GM18508 (cell line): ENCODE results near the gene SQSTM1.

ENCODE experiments used
- ATAC-seq: cut with Tn5 transposase; IDR thresholded peaks from one replicate; pipeline ENCODE4 v1.9.1; 2021; ENCODE audit warnings: moderate number of reproducible peaks; ENCODE audit not compliant: insufficient read depth, unreplicated experiment

Gene SQSTM1

DNA sequence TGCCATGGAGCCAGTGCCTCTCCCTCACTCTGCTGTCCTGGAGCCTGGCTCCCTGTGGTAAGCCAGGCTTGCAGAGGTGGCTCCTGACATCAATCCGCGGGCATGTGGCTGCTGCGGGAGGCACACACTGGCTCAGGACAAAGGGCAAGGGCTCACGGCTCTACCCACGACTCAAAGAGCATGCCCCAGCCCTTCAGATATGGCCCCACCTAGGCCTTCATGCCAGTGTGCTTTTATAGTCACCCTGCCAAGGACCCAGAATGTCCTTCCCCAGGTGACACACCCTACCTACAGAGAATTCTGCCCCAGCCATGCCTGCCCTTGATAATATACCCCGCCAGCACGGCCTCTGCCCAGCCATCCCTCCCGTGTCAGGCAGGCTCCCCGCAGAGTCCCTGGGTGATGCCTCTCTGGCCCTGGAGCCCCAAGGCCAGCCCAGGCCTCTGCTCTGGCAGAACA, 15.6 kb upstream of the SQSTM1 start:
- ATAC-seq = no peak

DNA sequence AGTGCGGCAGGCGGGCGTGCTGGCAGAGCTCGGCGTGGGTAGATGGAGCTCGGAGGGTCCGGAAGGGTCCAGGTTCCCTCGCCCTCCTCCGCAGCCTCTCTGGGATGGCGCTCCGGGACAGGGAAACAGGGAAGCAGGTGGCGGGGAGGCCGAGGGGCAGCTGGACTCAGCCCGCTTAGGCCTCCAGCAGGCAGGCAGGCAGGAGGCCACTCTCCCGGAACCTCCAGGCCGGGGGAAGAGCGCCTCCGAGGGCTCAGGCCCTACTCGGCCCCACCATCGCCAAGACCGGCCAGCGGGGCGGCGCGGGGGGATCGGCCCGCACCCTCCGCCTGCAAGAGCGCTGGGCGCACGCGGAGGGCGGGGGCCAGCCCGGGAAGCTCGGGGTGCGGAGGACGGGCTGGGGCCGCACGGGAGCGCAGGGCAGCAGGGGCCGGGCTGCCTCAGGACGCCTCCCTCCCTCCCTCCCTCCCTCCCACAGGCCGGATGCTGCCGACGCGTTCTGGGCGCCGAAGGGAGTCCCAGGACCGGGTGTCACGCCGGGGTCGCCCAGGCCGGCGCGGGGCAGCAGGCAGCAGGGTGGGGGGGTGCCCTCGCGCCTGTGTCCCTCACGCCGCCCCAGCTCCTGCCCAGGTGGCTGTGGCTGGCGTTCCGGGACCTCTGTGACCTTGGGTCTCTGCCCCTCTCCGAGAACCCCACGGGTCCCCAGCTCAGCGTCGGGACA, 15.0 kb upstream of the SQSTM1 start:
- no peak for ATAC-seq

DNA sequence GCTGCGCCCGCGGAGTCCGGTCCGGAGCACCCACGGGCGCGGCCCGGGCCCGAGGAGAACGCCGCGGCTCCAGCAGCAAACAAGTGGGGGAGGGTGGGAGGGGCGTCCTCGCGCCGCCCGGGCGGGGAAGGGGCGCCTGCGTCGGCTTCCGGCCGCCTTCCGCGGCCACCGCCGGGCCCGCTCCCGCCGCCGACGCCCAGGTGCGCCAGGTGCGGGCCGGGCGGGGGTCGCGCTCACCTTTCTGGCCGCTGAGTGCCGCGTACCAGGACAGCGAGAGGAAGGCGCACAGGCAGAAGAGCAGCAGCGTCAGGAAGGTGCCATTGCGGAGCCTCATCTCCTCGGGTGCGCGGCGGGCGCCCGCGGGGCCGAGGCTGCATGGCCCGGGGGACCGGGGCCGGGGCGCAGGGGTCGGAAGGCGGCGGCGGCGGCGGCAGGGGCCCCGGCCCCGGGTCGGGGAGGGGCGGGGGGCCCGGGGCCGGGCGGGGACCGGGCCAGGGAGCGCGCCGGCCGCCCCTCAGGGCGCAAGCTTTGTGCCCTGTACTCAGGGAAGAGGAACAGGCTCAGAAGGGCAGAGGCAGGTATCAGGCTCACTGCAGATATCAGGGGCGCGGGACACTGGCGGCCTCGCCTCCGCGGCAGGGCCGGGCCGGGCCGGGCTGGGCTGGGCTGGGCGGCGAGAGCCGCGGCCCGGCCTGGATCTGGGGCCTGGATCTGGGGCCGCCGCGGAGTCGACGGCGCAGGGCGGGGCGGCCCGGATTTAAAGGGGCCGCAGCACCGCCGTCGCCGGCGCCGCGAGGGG, 14.3 kb upstream of the SQSTM1 start, which contains the start of gene MGAT4B:
TSS of gene MGAT4B (minus strand) at position 617 of the 799 bp plus-strand sequence. CDS start at position 334, 283 bp downstream.
- no peak for ATAC-seq

DNA sequence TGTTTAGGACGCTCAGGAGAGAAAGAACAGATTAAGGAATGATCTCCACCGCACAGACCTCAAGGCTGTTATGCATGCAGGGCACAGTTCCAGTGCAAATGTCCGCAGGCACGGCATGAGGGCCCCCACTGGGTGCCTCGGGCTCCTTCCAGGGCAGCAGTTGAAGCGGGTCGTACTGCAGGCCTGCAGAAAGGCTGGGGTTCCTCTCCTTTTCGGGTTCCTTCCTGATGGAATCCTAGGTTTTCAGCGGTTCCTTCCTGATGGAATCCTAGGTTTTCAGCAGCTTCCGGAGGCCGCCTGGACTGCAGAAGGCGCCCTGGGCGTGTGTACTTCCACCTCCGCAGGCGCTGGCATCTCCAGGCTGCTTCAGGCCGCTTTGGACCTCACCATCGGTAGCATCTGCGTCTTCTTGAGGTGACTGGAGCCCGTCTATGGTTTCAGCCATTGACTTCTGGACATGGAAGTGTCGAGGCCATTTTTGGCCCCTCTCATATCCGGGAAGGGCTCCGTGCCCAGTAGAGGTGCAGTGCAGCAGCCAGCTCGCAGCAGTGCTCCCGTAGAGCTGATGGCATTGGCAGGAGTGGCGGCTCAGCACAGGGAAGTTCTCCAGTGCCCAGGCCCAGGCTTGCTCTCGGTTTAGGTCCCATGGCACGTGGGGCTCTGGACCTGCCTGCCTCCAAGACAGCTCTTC, 8.4 kb upstream of the SQSTM1 start:
- ATAC-seq = no peak

DNA sequence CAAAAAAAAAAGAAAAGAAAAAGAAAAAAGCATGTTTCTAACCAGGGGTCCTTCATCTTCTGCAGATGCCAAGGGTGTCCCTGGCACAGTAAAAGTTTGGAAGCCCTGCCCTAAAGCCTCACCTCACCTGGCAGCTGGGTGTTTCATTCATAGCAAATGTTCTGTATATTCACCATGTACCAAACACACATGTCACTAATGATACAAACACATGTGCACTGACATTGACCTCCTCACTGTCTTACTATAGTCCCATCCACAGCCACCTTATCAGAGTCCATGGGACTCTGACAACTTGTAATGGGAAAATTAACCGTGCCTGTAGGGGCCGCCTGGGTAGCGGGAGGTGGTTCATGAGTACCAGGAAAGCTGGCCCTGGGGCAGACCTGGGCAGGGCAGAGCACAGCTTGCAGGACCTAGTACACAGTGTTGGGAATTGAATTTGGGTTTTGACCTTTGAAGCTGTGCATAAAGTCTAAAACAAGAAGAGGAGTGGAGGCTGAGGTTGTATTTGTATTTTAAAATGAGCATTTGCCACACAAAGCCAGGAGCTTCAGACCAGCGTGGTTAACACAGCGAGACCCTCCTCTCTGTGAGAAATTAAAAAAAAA, 7.6 kb upstream of the SQSTM1 start:
- ATAC-seq = no peak

DNA sequence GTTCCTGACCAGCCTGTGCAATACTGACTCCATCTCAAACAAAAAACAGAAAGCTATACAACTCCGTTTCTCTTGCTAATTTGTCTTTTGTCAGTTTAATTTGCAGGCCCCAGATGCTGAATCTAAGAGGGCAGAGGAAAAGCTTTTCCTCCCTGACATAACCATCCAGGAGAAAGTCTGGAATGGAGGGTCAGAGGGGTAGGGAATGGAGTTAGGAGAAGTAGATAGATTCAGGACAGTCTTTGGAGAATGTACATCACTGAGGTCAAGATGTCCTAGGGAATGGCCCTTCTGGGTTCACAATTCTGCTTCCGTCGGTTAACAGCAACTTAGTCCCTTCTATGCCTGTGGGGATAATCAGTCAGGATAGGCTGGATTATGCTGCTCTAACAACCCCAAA, 6.6 kb upstream of the SQSTM1 start:
- ATAC-seq = no peak

DNA sequence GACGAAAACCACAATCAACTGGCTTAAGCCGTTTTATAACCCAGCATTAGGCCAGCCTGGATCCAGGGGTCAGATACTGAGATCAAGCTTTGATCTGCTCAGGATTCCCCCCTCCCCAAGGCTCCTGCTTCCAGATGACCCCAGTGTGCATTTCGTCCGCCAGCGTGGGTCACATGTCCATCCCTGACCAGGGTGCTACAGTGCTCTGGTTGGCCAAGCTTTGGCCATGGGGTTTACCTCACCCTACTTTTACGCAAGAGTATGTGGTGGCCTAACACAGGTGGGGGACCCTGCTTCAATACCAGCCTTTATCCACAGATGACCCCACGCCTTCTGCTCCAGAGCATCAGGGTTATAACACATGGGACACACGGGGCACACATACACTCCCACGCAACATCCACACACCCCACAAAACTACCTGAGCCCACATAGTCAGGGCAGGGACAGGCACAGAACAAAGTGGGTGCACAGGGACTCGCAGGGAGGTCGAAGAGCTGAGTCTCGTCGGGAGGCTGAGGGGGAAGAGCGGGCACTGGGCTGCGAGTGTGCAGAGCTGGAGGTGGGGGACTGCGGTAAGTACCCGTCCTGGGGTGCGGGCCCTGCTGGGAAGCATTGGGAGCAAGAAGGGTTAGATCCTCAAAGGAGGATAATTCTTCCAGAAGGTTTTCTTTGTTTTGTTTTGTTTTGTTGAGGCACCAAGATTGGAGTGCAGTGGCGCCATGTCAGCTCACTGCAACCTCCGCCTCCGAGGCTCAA, 5.0 kb upstream of the SQSTM1 start:
- ATAC-seq = no peak

DNA sequence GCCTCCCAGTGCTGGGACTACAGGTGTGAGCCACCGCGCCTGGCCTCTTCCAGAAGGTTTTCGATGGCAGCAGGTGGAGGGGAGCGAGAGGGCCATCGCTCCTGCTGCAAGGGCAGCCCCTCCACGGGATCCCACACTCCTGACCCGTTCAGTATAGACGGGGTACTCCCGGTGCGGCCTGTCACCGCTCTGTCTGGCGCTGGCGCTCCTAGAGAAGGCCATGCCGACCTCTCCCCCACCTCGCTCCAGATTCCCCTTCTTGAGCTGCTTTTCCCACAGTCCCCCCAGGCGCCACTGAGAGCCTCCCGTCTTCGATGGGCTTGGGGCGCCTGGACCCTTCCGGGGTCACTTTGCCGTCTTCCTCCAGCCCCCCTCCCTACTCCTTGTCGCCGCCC, 4.3 kb upstream of the SQSTM1 start:
- no peak for ATAC-seq

DNA sequence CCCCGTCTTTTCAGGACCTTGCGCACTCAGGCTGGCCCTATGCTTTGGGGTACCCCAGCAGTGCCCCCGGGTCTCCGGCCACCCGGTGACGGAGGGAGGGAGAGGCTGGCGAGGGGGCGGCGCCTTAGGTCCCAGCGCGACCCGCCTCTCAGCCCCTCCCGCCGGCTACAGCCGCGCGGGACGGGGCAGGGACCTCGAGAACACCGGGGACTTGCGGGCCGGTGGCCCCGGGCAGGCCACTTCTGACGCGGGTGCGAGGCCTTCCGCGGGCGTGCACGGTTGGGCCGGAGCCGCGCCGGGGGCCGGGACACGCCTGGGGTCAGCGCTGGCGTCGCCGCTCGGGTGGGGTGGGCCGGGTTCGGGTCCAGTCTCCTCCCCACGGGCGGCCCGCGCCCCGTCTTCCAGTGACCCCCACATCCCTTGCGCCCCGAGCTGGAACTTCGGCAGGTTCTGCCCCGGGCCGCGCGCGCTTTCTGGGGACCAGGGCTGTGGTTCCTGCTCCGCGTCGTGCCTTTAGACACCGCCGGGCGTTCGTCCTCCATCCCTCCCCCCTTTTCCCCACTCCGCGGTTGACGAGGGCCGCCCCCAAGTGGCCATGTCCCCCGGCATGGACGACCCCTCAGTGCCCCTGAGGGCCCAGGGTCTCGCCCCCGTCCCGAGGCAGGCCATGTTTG, 3.8 kb upstream of the SQSTM1 start:
- no peak for ATAC-seq

DNA sequence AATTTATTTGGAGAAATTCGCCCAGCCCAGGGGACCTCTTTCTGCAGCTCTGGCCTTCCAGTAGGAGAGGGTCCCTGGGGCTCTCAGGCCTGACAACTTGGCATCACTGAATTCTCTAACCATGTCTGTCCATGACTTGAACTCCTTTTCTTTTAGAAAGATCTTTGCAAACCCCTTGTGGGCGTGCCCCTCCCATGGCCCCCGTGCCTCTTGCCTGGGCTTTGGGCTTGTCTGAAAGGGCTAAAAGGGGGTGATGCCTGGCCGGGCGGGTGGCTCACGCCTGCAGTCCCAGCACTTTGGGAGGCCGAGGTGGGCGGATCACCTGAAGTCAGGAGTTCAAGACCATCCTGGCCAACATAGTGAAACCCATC, 3.2 kb upstream of the SQSTM1 start:
- no peak for ATAC-seq

DNA sequence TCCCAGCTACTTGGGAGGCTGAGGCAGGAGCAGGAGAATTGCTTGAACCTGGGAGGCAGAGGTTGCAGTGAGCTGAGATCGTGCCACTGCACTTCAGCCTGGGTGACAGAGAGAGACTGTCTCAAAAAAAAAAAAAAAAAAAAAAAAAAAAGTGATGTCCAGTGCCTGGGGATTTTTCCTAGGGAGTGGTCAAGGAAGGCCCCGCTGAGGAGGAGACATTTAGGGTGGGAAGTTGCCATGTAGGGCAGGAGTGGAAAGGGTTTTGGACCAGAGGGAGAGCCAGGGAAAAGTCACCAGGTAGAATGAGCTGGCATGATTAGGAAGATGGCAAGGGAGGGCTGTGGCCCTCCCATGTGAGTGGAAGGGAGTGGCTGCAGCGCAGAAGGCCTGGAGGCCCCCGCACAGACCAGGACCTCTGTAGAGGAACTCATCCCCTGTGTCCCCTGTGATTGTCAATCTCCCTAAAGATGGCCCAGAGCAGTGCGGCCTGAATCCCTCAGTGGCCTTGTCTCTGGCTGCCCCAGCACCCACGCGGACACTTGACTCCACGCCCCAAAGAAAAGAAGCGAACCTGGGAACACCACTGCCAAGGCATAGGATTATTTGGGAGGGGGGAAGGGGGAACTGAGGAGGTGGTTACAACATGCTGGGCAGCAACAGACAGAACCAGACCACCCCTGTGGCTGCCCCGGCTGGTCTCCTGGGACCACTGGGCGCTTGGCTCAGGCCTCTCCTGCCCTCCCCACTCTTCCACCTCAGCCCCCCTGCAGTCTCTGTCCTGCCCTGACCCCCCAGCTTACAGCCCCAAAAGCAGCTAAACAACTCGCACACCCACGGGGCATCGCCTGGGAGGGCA, 2.6 kb upstream of the SQSTM1 start:
- no peak for ATAC-seq

DNA sequence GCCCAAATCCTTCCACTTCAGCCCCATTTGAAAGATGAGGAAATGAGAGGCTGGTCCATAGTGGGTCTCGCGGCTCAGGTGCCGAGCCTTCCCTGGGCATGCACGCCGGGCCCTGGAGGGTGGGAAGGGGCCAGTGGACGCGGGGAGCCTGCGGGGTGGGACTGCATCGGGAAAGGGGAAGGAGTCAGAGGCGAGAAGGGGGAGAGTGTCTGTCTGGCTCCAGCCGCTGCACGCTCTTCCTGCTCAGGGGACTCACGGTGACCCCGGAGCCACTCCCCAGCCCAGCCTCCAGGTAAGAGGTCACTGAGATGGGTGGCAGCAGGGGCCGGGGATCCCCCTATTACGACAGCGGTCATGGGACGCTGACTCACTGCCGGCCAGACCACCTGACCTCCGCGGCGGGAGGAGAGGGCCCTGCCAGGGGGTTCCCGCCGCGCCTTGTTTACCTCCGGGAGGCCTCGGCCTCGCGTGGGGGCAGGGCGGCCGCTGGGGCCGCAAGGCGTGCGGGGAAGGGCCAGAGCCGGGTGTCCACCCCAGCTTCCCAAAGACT, 1.9 kb upstream of the SQSTM1 start:
- peak; percentile 53 for ATAC-seq

DNA sequence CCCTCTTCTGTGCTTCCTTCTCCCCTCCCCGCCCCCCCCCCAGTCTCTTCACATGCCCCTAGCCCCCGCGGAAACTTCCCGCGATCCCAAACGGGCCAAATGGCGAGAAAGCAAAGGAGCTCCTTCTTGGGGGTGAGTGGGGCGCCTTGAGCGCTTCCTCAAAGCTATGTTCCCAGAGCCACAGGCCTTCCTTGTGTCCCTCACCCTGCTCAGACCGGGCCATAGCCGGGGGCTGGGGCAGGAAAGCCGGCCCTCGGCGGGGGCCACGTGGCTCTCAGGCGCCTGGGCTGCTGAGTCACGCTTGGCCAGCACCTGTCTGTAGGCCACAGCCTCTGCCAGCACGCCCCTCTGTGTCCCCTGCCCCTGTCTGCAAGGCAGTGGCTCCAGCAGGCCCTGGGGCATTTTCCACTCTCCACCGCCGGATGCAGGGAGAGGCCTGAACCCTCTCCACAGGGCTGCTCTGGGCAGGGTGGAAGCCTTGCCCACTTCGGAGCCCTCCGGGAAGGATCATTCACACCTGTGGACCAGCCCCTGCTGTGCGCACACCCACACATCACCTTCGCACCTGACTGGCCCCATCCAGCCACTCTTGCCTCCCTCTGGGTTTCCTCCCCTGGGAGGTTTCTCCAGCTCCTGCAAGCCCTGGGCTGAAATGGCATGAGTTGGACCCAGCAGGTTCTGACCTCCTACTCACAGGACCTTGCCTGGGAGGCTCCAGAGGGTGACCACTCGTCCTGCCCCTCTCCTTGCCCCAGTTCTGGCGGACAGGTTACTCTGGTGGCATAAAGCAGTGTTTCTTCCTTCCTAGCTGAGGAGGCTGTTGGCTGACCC, 1.2 kb upstream of the SQSTM1 start:
- no peak for ATAC-seq

DNA sequence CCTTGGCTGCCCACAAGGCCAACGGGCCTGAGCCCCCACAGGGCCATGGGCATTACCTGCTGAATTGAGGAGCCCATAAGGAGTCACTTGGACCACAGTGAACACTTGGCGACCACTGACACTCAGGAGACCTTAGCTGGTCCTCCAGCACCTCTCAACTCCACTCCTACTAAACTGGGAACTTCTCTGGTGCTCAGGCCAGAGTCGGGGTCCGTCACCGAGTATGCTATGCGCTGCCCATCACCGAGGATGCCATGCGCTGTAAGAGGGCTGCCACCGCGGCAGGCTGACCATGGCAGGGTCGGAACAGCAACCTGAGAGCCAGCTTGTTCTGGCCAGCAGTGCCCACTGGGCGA, 600 bp upstream of the SQSTM1 start:
- no peak for ATAC-seq

DNA sequence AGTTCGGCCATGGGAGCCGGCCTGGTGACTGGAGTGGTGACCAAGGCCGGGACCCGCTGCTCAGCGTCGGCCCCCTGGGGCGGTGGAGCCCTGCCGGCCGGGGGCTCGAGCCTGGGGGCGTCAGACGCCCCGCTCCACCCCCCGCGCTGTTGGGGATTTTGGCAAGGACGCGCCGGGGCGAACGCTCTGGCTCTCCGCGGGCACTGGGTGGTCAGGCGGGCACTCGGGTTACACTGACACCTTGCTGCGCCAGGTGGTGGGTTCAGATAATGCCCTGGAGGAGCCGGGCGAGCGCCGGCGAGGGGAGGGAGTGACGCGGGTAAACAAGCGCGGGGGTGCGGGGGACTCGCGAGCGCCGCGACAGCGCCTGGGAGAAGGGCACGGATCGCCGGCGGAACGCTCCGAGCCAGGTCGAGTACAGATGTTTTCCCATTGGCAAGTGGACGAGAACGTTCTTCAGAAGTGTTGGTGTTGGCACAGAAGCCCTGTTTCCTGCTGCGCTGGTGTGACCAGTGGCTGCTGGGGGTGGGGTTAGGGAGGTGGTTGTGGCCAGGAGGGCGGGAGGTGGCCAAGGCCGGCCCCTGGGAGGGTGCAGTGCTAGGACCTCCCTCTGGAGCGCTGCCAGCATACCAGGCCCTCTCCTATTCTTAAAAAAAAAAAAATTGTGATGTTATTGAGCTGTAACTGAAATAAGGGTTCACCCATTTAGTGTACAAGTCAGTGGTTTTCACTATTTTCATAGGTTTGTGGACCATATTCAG, 773 bp downstream of the SQSTM1 start:
- peak; percentile 39 for ATAC-seq

DNA sequence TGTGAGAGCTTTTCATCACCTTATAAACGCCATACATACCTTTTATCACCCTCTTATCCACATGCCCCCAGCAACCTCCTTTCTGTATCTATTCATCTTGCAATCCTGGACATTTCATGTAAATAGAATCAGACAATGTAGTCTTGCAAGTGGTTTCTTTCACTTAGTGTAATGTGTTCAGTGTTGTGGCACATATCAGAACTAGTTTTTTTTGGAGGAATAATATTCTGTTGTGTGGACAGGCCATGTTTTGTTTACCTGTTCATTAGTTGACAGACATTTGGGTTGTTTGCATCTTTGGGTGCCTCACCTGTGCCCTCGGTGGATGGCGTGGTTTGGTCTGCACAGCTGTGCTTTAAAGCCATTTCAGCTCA, 1.3 kb downstream of the SQSTM1 start:
- no peak for ATAC-seq

DNA sequence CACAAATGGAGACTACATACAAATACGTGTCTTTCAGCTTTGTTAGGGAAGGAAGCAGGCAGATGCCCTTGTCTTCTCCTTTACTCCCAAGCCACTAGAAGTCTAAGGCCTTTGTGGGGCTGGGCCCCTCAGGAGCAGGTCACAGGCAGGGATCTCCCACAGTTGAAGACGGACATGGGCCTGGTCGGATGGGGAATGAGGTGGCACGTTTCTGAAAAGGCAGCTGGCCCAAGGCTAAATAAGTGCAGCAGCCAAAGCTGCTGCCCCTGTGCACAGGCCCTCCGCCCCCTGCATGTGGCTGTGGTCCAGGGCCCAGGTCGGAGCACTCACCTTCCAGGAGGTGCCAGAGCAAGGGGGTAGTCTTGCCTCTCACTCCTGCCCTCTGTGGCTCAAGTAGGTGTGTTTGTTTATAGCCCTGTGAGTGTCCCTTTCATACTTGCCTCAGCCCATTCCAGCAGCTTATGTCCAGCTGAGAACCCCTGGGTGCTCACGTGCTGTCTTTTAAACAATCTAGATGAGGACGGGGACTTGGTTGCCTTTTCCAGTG, 1.8 kb downstream of the SQSTM1 start:
- no peak for ATAC-seq
